ENCODE measurements around the gene GANAB.
"Not testable (repeated sequence)": the region's sequence is repeated elsewhere in the genome, so short reads cannot be mapped to it uniquely, and the experiment has no call there.

The GANAB gene

GRCh38 chr11:62667460-62667859 is 21.0 kb upstream of the GANAB start:
- no peak for DNase-seq (ENCODE audit: low spot score)

DNA sequence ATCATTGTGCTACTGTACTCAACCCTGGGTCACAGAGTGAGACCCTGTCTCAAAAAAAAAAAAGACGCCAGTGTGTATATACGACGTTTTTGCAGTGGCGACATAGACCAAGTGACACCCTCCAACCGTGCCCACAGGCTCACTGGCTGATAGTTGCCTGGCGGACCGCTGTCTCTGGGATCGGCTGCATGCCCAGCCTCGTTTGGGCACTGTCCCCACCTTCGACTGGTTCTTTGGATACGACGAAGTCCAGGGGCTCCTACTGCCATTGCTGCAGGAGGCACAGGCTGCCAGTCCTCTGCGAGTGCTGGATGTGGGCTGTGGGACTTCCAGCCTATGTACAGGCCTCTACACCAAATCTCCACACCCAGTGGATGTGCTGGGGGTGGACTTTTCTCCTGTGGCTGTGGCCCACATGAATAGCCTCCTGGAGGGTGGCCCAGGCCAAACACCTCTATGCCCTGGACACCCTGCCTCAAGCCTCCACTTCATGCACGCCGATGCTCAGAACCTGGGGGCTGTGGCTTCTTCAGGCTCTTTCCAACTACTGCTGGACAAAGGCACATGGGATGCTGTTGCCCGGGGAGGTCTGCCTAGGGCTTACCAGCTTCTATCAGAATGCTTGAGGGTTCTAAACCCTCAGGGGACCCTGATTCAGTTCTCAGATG is 20.0 kb upstream of the GANAB start:
- DNase-seq (ENCODE audit: low spot score), result no peak

- DNase-seq (ENCODE audit: low spot score), result peak; percentile 58
Measured at GRCh38 chr11:62665599-62666258, 19.3 kb upstream of the GANAB start.

DNA sequence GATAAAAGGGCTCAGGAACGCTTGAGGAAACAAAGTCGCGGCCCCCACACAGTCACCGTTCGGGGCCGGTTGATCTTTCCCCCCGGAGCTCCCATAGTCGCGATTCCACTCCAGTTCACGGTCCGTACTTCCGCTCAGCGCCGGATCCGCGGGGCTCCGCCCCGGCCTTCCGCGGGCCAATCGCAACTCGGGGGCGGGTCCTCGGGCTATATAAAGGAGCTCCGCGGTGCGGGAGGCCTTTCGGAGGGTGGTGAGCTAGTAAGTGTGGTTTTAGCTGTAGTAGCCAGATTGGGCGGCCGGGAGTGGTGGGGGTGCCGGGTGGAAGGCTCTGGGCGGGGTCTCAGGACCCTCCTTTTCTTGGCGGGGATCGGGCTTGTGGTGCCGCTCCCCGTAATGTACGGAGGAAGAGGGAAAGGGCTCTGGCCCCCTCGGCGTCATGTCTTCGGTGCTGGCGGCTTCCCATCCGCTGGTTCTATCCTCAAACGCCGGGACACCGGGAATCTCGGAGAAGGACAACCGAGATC is 18.7 kb upstream of the GANAB start, which contains the start of the genes C11orf98 and CSKMT:
TSS of gene C11orf98 (minus strand) at position 136 of the 524 bp plus-strand sequence. CDS start at position 95, 41 bp downstream.
TSS of gene CSKMT (plus strand) at position 238 of the 524 bp plus-strand sequence. CDS start 568 bp downstream, outside the sequence.
- DNase-seq (ENCODE audit: low spot score), result peak; percentile 95

- peak; percentile 84 for DNase-seq (ENCODE audit: low spot score)
Measured at GRCh38 chr11:62664405-62665074, 18.1 kb upstream of the GANAB start.

GRCh38 chr11:62656796-62657429 is 10.5 kb upstream of the GANAB start:
- DNase-seq (ENCODE audit: low spot score), result no peak

DNA sequence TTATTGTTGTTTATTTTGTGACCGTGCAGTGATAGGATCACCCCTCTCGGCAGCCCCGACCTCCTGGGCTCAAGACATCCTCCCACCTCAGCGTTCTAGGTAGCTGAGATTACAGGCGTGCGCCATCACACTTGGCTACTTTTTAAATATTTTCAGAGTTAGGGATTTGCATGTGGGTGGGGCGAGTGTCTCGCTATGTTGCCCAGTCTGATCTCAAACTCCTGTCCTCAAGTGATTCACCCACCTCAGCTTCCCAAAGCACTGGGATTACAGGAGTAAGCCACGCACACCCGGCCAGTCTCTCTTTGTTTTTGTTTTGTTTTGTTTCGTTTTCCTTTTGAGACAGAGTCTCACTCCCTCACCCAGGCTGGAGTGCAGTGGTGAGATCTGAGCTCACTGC is 7.9 kb upstream of the GANAB start:
- no peak for DNase-seq (ENCODE audit: low spot score)

DNA sequence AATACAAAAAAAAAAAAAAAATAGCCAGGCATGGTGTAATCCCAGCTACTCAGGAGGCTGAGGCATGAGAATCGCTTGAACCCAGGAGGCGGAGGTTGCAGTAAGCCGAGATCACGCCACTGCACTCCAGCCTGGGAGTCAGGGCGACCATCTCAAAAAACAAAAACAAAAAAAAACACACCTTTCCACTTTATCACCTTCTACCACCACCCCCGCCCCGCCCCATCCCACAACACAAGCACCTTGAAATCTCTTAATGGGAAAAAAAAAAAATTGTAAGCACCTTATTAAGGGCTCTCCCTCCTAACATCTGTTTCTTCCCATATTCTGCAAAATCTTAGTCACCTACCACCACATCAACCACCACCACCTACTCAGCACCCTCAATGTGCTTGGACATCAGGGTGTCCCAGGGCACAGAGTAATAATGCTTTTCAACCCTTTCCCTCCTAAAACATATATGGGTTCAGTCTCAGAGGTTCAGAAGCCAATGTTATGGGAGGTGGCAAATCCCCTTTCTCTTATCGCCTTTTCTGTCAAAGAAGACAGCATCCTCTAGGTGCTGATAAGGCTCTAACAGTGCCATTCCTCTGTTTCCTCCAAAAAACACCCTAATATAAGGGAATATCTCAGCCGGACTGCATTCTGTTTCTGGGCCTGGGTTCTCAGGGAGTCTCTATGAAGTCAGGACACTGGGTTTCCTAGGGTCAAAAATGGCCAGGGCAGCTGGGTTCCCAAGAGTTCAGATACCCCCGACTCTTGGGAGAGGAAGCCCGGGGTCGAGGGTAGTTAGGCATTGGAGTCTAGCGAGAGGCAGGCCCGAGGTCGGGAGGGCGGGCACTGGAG is 6.0 kb upstream of the GANAB start:
- DNase-seq (ENCODE audit: low spot score), result peak; percentile 41

GRCh38 chr11:62650283-62650682 is 3.9 kb upstream of the GANAB start:
- DNase-seq (ENCODE audit: low spot score), result not testable (repeated sequence)

DNA sequence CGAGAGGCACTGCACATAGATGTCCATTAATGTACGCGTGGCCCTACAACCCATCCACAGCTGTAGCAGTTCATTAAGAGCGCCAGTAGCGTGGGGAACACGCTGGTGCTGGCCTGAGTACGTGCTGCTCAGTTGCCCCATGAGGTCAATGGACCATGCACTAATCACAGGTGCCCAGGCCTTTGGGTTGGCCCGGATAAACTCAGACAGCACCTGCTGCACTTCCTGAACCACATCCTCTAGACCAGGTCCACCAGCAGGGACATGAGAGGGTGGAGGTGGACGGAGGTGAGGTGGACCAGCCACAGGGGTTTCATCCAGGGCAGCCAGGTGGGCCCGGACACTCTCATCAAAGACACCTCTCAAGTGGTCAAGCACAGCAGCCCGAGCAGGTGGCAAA is 3.1 kb upstream of the GANAB start:
- DNase-seq (ENCODE audit: low spot score), result peak; percentile 39

- no peak for DNase-seq (ENCODE audit: low spot score)
Measured at GRCh38 chr11:62648967-62649364, 2.6 kb upstream of the GANAB start.

DNA sequence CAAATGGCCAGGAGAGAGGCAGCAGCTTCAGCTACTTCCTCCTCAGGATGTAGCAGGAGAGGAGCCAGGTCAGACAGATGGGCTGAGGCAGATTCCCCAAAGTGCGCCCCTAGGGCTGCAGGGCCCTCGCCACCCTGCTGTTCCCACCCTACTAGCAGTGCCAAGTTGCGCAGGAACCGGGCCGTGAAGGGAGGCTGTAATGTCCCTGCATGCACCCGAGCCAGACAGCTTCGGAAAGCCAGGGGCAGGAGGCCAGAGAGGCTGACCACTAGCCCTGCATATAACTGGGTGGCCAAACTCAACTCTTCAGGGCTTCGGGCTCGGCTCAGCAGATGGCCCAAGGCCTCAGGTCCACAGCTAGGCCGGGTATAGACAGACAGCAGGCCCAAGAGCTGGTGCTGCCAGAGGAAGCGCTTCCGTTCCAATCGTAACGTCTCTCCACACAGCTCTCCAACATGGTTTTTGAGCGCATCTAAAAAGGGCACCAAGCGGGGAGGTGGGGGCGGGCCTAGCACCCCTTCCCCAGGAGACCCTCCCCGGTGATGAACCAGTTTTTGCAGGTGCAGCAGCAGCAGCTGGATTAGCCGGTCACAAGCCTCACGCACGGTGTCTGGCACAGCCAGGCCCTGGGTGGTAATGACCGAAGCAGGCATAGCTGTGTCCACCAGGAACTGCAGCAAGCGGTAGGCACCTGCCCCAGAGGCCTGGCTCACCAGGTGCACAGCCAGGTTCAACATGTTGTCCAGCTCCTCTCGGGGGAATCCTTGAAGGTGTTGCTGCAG is 2.0 kb upstream of the GANAB start:
- DNase-seq (ENCODE audit: low spot score), result no peak

DNA sequence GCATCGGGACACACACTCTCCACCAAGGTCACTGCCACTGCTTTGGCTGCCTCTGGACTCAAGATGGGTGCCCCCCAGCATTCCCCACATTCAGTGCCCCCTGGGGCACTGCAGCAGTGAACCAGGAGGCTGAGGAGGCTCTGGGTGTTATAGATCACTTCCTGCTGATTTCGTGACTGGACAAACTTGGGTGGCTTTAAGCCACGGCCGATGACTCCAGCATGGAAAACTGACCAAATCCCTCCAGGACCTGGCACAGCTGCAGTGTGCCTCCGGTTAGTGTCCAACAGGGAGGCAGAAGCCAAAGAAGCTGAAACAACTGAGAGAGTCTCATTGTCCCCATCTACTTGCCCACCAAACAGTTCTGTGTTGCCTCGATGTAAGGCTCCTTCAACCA is 1.2 kb upstream of the GANAB start:
- no peak for DNase-seq (ENCODE audit: low spot score)

DNA sequence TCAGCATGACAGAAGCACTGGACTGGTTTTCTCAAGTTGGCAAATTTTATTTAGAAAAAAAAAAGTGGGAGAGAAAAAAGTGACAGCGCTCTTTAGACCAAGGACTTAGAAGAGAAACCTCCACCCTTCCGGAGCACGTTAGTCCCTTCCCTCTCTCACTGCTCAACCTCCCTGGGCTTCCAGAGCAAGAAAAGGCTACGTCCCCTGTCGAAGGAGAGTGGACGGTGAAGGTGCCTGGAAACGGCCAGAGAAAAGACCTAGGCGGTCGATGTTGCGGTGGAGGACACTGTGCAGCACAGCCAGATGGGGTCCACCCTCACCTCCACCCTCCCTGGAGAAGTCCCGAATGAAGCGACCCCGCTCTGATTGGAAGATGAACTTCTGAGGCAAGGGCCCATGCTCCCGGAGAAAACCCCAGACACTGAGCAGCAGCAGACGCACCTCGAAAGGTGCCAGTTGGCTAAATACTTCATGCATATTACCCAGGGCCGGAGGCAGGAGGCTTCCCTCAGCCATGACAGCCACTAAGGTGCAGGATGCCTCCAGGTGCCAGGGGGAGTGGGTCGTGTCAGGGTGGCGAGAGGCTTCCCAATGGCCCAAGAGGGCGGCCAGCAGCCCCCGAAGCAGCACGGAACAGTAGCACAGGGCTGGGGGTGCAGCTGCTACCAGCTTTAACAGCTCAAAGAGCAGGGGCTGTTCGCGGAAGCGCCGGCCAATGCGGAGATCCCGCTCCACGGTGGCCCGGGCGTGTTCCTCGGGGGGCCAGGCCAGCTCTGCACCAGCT is 604 bp upstream of the GANAB start:
- DNase-seq (ENCODE audit: low spot score), result no peak

GRCh38 chr11:62645671-62645945 is 805 bp downstream of the GANAB start:
- peak; percentile 43 for DNase-seq (ENCODE audit: low spot score)

DNA sequence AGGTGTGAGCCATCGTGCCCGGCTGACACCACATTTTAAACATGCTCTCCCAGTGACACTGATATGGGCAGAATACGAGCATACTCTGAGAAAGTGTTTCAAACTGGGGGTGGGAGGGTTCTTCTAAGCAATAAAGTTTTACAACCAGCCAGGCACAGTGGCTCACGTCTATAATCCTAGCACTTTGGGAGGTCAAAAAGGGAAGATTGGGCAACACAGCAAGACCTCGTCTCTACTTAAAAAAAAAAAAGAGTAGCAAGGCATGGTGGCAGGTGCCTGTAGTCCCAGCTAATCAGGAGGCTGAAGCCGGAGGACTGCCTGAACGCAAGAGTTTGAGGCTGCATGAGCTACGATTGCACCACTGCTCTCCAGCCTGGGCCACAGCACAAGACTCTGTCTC is 2.2 kb downstream of the GANAB start:
- no peak for DNase-seq (ENCODE audit: low spot score)

- no peak for DNase-seq (ENCODE audit: low spot score)
Measured at GRCh38 chr11:62632492-62632891, 13.9 kb downstream of the GANAB start.

- peak; percentile 47 for DNase-seq (ENCODE audit: low spot score)
Measured at GRCh38 chr11:62627713-62628112, 18.7 kb downstream of the GANAB start.

GRCh38 chr11:62622476-62623089 is 23.8 kb downstream of the GANAB start:
- DNase-seq (ENCODE audit: low spot score), result no peak
